Transverse colon (tissue), 4 donors: ENCODE measurements around the gene C11orf24. TPM values are rescaled to one million over a fixed set of nuclear protein-coding genes. Genes with fewer than 3 reads are reported as not detected.
"Not testable (repeated sequence)": the region's sequence is repeated elsewhere in the genome, so short reads cannot be mapped to it uniquely, and the experiment has no call there.

Experiments used
- DNase-seq: peaks from one replicate; pipeline ENCODE4 v3.0.0-alpha.2; 2019
- H3K27ac ChIP-seq, 4 donors: fragments of 200-600 bp; sonication (generic); 2 replicates each; pipeline ENCODE4 v1.5.1; 2016 to 2018; ENCODE audit warnings: inconsistent platforms in 4 of 4
- H3K27me3 ChIP-seq: fragments of 200-600 bp; sonication (generic); 2 replicates; pipeline ENCODE4 v1.5.1; 2017; ENCODE audit warnings: inconsistent platforms
- H3K36me3 ChIP-seq, 4 donors: fragments of 200-600 bp; sonication (generic); 2 replicates each; pipeline ENCODE4 v1.5.1; 2017 to 2019; ENCODE audit warnings: inconsistent platforms in 4 of 4
- H3K4me1 ChIP-seq, 4 donors: fragments of 200-600 bp; sonication (generic); 2 replicates each; pipeline ENCODE4 v1.5.1; 2017 to 2020; ENCODE audit warnings: inconsistent platforms in 4 of 4
- H3K4me3 ChIP-seq, 4 donors: fragments of 200-600 bp; sonication (generic); 1 replicate in 1 of 4; 2 replicates in 3 of 4; pipeline versions ENCODE4 v1.5.1 to v1.6.1; 2017 to 2019; ENCODE audit warnings: inconsistent platforms in 4 of 4
- H3K9me3 ChIP-seq, 2 donors: fragments of 200-600 bp; sonication (generic); 2 replicates each; pipeline ENCODE4 v1.5.1; 2017 to 2019; ENCODE audit warnings: inconsistent platforms in 2 of 2
- CTCF ChIP-seq, 5 experiments: fragments of 200-600 bp in 3 of 5; fragments of 450-650 bp in 2 of 5; sonication (generic) in 3 of 5; IDR thresholded peaks; 1 replicate in 2 of 5; 2 replicates in 3 of 5; pipeline ENCODE4 v1.5.1; 2016 to 2017; ENCODE audit warnings: antibody characterized with exemption in 5 of 5, inconsistent platforms in 3 of 5, mild to moderate bottlenecking in 2 of 5, moderate library complexity in 1 of 5
- EP300 ChIP-seq: sonication (generic); formaldehyde crosslinking; IDR thresholded peaks from one replicate; pipeline ENCODE4 v1.6.1; 2017; ENCODE audit warnings: antibody characterized with exemption, low read depth
- POLR2A ChIP-seq: fragments of 450-650 bp; IDR thresholded peaks from one replicate; pipeline ENCODE4 v1.6.1; 2016; ENCODE audit warnings: antibody characterized with exemption, mild to moderate bottlenecking, moderate library complexity
- POLR2AphosphoS5 ChIP-seq, 3 donors: sonication (generic); formaldehyde crosslinking; IDR thresholded peaks; one replicate each; pipeline ENCODE4 v1.6.1; 2016; ENCODE audit warnings: antibody characterized with exemption in 3 of 3
- WGBS, 2 donors: methylation state at CpG; one replicate each; pipeline ENCODE4 v1.1.5; 2018; ENCODE audit warnings: low coverage in 1 of 2; 5-methylcytosine and 5-hydroxymethylcytosine counted together
- in situ Hi-C, 4 donors: fragments of 200-750 bp; cut with MboI; loops; one replicate each; pipeline versions ENCODE4 v1.15.0 to v1.15.1; 2017; ENCODE audit warnings: low sequenced_read_pairs in 3 of 4, low pct_ligation_motif_present in 1 of 4, low pct_unique_long_range_greater_than_20kb in 1 of 4
- intact Hi-C: fragments of 100-400 bp; cut with DNase I; formaldehyde crosslinking; loops from one replicate; pipeline ENCODE4 v1.15.1; 2023; ENCODE audit warnings: low total_unique reads
- total RNA-seq, 4 donors: library from RNA; depleted of rRNA; stranded (reverse); fragments of >200 nt; gene quantifications; one replicate each; pipeline ENCODE4 v1.1.0, GENCODE V29; 2016

C11orf24 gene
- total RNA-seq, 4 donors from 2014 or later: 31.4 to 130 (median 56.6) TPM

GRCh38 chr11:68254421-68254820 is 17.4 kb downstream of the C11orf24 start:
- in situ Hi-C loops: loop anchor here in 2 of 4 donors (10.0 to 25.0 kb wide), 2 partner anchors 133 to 190 kb away; no protein-coding TSS in a partner anchor
- TF ChIP-seq CTCF (IDR thresholded peaks at IDR 0.05) (no peak), POLR2A (no peak), POLR2AphosphoS5 (IDR thresholded peaks at IDR 0.05) (no peak), EP300 (no peak)
- peaks cover 7 to 8% (median 8%) of the 10 kb centered on the region in 4 donors for H3K4me1 ChIP-seq
- intact Hi-C loops: loop anchor here (10.0 kb wide), 1 partner anchor 130 kb away; no protein-coding TSS in a partner anchor
- DNase-seq: no peak
- H3K4me3 ChIP-seq: no peak overlapping the region
- no peak overlapping the region for H3K27ac ChIP-seq
- no peaks in the 10 kb centered on the region for H3K27me3 ChIP-seq
- H3K9me3 ChIP-seq: no peaks in the 10 kb centered on the region
- WGBS, 2 donors: 91 to 100% methylated on average over 6 to 14 of the region's 14 CpGs
- H3K36me3 ChIP-seq: no peaks in the 10 kb centered on the region

- WGBS, 2 donors: 86 to 100% methylated on average over 2 to 3 of the region's 3 CpGs
- Histone ChIP-seq H3K27ac (no peak overlapping the region), H3K9me3 (no peaks in the 10 kb centered on the region), H3K4me1 (no peaks in the 10 kb centered on the region), H3K27me3 (no peaks in the 10 kb centered on the region), H3K4me3 (no peak overlapping the region), H3K36me3 (no peaks in the 10 kb centered on the region)
- no peak for DNase-seq
- in situ Hi-C loops (loop anchor here in 2 of 4 donors (10.0 to 25.0 kb wide), 2 partner anchors 136 to 193 kb away; no protein-coding TSS in a partner anchor), intact Hi-C loops (loop anchor here (10.0 kb wide), 1 partner anchor 133 kb away; no protein-coding TSS in a partner anchor)
- TF ChIP-seq POLR2AphosphoS5 (IDR thresholded peaks at IDR 0.05) (no peak), POLR2A (no peak), EP300 (no peak), CTCF (IDR thresholded peaks at IDR 0.05) (no peak)
Observed at GRCh38 chr11:68251765-68252164, 20.0 kb downstream of the C11orf24 start.

- intact Hi-C loops, in situ Hi-C loops, H3K27me3 ChIP-seq, H3K36me3 ChIP-seq, DNase-seq, H3K27ac ChIP-seq, H3K4me1 ChIP-seq, H3K9me3 ChIP-seq, H3K4me3 ChIP-seq: not testable (repeated sequence)
- 84 to 90% methylated on average over 2 to 5 of the region's 5 CpGs for WGBS, 2 donors
Observed at GRCh38 chr11:68244912-68245311, 26.9 kb downstream of the C11orf24 start.

DNA sequence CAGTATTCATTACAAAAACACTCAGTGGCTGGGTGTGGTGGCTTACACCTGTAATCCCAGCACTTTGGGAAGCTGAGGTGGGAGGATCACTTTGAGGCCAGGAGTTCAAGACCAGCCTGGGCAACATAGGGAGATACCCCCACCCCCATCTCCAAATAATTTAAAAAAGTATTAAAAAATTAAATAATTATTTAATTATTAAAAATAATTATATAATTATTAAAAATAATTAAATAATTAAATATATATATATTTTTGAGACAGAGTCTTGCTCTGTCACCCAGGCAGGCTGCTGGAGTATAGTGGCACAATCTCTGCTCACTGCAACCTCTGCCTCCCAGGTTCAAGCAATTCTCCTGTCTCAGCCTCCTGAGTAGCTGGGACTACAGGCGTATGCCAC is 27.9 kb downstream of the C11orf24 start:
- WGBS, 2 donors: 91% methylated on average over 1 of the region's 1 CpG; no CpG with 5 or more reads in 1 of the 2 donors
- H3K27ac ChIP-seq, in situ Hi-C loops, H3K27me3 ChIP-seq, H3K36me3 ChIP-seq, H3K4me3 ChIP-seq, H3K4me1 ChIP-seq, intact Hi-C loops, DNase-seq, H3K9me3 ChIP-seq: not testable (repeated sequence)

DNA sequence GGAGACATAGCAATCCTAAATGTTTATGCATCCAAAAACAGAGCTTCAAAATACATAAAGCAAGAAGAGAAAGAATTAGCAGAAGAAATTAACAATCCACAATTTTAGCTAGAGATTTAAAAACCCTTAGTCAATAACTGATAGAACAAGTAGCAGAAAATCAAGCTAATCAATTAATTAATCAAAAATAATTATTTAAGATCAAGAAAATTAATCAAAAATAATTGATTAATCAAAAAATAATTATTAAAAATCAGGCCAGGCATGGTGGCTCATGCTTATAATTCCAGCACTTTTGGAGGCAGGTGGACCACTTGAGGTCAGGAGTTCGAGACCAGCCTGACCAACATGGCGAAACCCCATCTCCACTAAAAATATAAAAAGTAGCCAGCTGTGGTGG is 29.2 kb downstream of the C11orf24 start:
- H3K27ac ChIP-seq: no peak overlapping the region
- no peaks in the 10 kb centered on the region for H3K27me3 ChIP-seq
- WGBS, 2 donors: 96 to 100% methylated on average over 2 of the region's 2 CpGs
- no peaks in the 10 kb centered on the region for H3K36me3 ChIP-seq
- in situ Hi-C loops: no loop called here
- no peak for TF ChIP-seq EP300
- no peak for TF ChIP-seq CTCF (IDR thresholded peaks at IDR 0.05)
- no peak for TF ChIP-seq POLR2A
- TF ChIP-seq POLR2AphosphoS5 (IDR thresholded peaks at IDR 0.05): no peak
- DNase-seq: no peak
- intact Hi-C loops: no loop called here
- H3K4me1 ChIP-seq: no peaks in the 10 kb centered on the region
- no peaks in the 10 kb centered on the region for H3K9me3 ChIP-seq
- H3K4me3 ChIP-seq: no peak overlapping the region
